ENCODE results near the gene AK5.

The AK5 gene

DNA sequence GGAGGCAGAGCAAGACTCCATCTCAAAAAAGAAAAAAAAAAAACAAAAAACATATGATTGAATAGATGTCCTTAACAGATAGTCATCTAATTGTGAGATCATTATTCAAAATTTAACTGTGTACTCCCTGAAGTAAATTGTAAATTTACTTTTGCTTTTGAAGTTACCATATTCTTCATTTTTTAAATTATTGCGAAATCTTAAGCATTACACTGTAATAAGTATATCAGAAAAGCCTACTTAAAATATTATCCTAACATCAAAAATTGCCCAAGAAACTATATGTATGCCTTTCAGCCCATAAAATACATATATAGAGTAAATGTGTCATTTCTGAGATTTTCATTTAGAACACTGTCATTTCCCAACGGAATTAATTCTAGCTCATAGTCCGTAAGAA lies 91.9 kb downstream of the AK5 start:
- H3K27ac ChIP-seq: no peak overlapping the region
- no peaks in the 10 kb centered on the region for H3K36me3 ChIP-seq
- no peak for DNase-seq
- H3K9me3 ChIP-seq (ENCODE audit: severe bottlenecking): no peaks in the 10 kb centered on the region
- H3K27me3 ChIP-seq (ENCODE audit: insufficient read depth, low read depth, severe bottlenecking): no peaks in the 10 kb centered on the region
- TF ChIP-seq, protein P1, sequence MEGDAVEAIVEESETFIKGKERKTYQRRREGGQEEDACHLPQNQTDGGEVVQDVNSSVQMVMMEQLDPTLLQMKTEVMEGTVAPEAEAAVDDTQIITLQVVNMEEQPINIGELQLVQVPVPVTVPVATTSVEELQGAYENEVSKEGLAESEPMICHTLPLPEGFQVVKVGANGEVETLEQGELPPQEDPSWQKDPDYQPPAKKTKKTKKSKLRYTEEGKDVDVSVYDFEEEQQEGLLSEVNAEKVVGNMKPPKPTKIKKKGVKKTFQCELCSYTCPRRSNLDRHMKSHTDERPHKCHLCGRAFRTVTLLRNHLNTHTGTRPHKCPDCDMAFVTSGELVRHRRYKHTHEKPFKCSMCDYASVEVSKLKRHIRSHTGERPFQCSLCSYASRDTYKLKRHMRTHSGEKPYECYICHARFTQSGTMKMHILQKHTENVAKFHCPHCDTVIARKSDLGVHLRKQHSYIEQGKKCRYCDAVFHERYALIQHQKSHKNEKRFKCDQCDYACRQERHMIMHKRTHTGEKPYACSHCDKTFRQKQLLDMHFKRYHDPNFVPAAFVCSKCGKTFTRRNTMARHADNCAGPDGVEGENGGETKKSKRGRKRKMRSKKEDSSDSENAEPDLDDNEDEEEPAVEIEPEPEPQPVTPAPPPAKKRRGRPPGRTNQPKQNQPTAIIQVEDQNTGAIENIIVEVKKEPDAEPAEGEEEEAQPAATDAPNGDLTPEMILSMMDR (IDR thresholded peaks at IDR 0.05; ENCODE audit: low read depth, low read length): no peak
- no peak overlapping the region for H3K4me3 ChIP-seq (ENCODE audit: low read depth, low read length)

DNA sequence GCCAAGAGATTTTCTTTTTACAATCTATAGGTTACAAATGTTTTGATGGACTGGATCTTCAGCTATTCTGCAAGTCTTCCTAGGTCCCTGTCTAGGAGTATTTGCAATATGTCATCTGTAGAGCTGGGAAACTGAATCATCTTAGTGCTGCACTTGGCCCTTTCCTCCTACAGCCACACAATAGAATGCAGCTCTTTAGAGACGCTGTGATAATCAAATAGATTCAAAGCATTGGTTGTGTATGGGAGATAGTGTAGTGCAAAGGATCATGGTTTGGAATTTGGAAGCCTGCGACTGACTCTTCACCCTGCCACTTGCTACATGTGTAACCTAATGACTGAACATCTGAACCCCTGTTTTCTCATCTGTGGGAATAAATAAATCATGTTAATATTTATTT lies 93.7 kb downstream of the AK5 start:
- Histone ChIP-seq H3K27ac (no peak overlapping the region), H3K4me3 (ENCODE audit: low read depth, low read length) (no peak overlapping the region), H3K36me3 (no peaks in the 10 kb centered on the region), H3K9me3 (ENCODE audit: severe bottlenecking) (no peaks in the 10 kb centered on the region), H3K27me3 (ENCODE audit: insufficient read depth, low read depth, severe bottlenecking) (no peaks in the 10 kb centered on the region)
- TF ChIP-seq, protein P1 (IDR thresholded peaks at IDR 0.05; ENCODE audit: low read depth, low read length): no peak
- DNase-seq: no peak

DNA sequence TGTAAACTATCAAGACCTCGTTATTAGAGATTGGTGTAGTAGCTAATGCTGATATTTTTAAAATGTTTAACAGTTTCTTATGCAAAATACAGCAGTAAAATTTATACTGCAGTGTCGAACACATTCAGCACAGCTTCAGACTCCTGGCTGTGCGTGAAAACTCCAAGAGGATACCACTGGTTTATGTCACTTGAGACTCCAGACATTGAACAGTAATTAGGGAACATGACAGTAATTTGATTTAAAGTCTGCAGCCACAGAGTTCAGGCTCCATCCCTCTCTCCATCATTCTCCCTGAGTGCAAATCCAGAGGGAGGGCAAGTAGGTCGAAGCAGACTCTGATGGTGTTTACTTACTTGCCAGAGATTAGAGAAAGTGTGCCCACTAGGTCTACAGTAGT lies 94.2 kb downstream of the AK5 start:
- H3K27ac ChIP-seq: no peak overlapping the region
- H3K27me3 ChIP-seq (ENCODE audit: insufficient read depth, low read depth, severe bottlenecking): no peaks in the 10 kb centered on the region
- no peak for DNase-seq

DNA sequence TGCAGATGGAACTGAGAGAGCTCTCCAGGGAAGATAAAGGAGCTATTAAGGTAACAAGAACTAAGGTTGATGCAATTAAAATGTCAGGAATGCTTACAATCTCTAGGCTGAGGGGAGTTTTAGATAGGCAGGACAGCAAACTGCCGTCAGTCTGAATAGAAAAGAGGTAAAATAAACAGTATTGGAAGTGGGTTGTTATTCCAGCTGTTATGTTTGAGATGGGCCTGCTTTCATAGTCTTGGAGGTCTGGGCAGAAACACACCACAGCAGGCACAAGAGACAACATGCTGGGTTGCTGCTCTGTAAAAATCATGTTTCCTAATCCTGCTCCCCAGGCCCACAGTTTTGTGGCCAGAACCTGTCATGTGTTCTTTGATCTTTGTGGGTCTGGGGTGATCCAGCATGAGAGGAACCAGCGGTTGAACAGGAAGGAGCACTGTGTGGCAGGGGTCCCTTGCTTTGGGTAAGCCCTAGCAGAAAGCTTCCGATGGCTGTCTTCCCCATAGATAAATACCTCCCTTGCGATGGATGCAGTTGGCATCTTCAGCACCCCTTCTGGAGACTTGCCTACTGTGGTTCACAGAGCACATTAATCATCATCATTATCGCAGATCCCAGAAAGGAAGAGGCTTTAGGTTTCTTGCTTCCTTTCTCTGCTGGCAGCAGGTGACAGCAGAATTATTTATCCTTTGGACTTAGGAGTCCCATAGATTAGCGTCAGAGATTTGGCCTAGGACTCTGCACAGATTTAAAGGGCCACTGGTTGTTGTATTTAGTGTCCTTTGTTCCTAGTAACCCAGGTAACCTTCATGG lies 97.1 kb downstream of the AK5 start:
- no peak overlapping the region for H3K4me3 ChIP-seq (ENCODE audit: low read depth, low read length)
- peak; percentile 41 for DNase-seq
- H3K9me3 ChIP-seq (ENCODE audit: severe bottlenecking): no peaks in the 10 kb centered on the region
- no peaks in the 10 kb centered on the region for H3K36me3 ChIP-seq
- no peak overlapping the region for H3K27ac ChIP-seq
- TF ChIP-seq, protein P1 (IDR thresholded peaks at IDR 0.05; ENCODE audit: low read depth, low read length): no peak
- H3K27me3 ChIP-seq (ENCODE audit: insufficient read depth, low read depth, severe bottlenecking): no peaks in the 10 kb centered on the region

More for the DNA sequence above, 94.2 kb downstream of the AK5 start:
- H3K9me3 ChIP-seq (ENCODE audit: severe bottlenecking): no peaks in the 10 kb centered on the region
- no peak overlapping the region for H3K4me3 ChIP-seq (ENCODE audit: low read depth, low read length)
- H3K36me3 ChIP-seq: no peaks in the 10 kb centered on the region
- TF ChIP-seq, protein P1 (IDR thresholded peaks at IDR 0.05; ENCODE audit: low read depth, low read length): no peak

DNA sequence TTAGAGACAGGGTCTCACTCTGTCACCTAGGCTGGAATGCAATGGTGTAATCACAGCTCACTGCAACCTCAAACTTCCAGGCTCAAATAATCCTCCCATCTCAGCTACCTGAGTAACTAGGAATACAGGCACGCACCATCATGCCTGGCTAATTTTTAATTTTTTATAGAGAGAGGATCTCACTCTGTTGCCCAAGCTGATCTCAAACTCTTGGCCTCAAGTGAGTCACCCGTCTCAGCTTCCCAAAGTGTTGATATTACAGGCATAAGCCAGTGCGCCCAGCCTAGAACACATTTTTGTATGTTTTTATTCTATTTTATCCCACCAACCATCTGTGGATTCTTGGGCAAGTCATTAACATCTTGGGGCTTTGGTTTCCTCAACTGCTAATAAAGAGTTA lies 100.5 kb downstream of the AK5 start:
- TF ChIP-seq, protein P1 (IDR thresholded peaks at IDR 0.05; ENCODE audit: low read depth, low read length): no peak
- Histone ChIP-seq H3K27ac (no peak overlapping the region), H3K4me3 (ENCODE audit: low read depth, low read length) (no peak overlapping the region), H3K27me3 (ENCODE audit: insufficient read depth, low read depth, severe bottlenecking) (no peaks in the 10 kb centered on the region), H3K36me3 (no peaks in the 10 kb centered on the region), H3K9me3 (ENCODE audit: severe bottlenecking) (no peaks in the 10 kb centered on the region)
- no peak for DNase-seq

DNA sequence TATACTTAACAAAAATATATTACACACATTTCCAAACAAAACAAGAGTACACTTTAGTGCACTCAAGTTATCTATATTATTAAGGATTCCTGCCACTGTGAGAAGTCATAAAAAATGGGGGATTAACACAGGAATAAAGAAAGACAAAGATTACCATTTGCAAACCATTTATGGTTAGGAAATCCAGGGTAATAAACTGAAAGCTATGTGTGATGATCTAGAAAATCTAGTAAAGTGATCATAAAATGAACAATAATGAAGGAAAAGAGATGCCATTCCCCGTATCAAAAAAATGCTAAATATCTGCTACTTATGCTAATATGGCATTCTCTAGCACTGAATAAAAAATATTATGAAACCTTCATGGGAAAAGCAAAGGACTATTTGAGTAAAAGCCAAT lies 101.4 kb downstream of the AK5 start:
- TF ChIP-seq, protein P1 (IDR thresholded peaks at IDR 0.05; ENCODE audit: low read depth, low read length): no peak
- no peaks in the 10 kb centered on the region for H3K36me3 ChIP-seq
- no peak overlapping the region for H3K4me3 ChIP-seq (ENCODE audit: low read depth, low read length)
- H3K27me3 ChIP-seq (ENCODE audit: insufficient read depth, low read depth, severe bottlenecking): no peaks in the 10 kb centered on the region
- H3K27ac ChIP-seq: no peak overlapping the region
- no peak for DNase-seq
- no peaks in the 10 kb centered on the region for H3K9me3 ChIP-seq (ENCODE audit: severe bottlenecking)
